Prostate gland (tissue), 2 donors: ENCODE data around the gene ZNF609.

Experiments used
- POLR2A ChIP-seq: fragments of 450-650 bp; IDR thresholded peaks from one replicate; pipeline ENCODE4 v1.6.1; 2016; ENCODE audit warnings: antibody characterized with exemption, mild to moderate bottlenecking
- POLR2AphosphoS5 ChIP-seq: sonication (generic); formaldehyde crosslinking; IDR thresholded peaks from one replicate; pipeline ENCODE4 v1.6.1; 2017; ENCODE audit warnings: antibody characterized with exemption
- TF ChIP-seq, protein P1 (sequence below), 4 experiments: fragments of 200-600 bp in 2 of 4; fragments of 450-650 bp in 2 of 4; sonication (generic) in 2 of 4; IDR thresholded peaks; 1 replicate in 3 of 4; 2 replicates in 1 of 4; pipeline ENCODE4 v1.5.1; 2016 to 2019; ENCODE audit warnings: antibody characterized with exemption in 4 of 4, mild to moderate bottlenecking in 2 of 4, moderate library complexity in 2 of 4

DNA sequence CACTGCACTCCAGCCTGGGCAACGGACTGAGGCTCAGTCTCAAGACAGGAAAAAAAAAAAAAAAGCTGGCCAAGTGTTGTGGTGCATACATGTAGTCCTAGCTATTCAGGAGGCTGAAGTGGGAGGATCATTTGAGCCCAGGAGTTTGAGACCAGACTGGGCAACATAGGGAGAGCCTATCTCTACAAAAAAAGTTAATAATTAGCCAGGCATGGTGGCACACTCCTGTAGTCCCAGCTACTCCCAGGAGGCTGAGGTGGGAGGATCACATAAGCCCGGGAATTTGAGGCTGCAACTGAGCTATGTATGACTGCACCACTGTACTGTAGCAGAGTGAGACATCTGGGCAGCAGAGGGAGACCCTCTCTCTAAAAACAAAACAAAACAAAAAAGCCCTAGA, 256.1 kb downstream of the ZNF609 start:
- TF ChIP-seq, protein P1, sequence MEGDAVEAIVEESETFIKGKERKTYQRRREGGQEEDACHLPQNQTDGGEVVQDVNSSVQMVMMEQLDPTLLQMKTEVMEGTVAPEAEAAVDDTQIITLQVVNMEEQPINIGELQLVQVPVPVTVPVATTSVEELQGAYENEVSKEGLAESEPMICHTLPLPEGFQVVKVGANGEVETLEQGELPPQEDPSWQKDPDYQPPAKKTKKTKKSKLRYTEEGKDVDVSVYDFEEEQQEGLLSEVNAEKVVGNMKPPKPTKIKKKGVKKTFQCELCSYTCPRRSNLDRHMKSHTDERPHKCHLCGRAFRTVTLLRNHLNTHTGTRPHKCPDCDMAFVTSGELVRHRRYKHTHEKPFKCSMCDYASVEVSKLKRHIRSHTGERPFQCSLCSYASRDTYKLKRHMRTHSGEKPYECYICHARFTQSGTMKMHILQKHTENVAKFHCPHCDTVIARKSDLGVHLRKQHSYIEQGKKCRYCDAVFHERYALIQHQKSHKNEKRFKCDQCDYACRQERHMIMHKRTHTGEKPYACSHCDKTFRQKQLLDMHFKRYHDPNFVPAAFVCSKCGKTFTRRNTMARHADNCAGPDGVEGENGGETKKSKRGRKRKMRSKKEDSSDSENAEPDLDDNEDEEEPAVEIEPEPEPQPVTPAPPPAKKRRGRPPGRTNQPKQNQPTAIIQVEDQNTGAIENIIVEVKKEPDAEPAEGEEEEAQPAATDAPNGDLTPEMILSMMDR (IDR thresholded peaks at IDR 0.05): no peak
- no peak for TF ChIP-seq POLR2AphosphoS5
- TF ChIP-seq POLR2A: no peak
